ENCODE results near the gene RSPO3.
"Not testable (repeated sequence)": the region's sequence is repeated elsewhere in the genome, so short reads cannot be mapped to it uniquely, and the experiment has no call there.

Gene RSPO3, protein sequence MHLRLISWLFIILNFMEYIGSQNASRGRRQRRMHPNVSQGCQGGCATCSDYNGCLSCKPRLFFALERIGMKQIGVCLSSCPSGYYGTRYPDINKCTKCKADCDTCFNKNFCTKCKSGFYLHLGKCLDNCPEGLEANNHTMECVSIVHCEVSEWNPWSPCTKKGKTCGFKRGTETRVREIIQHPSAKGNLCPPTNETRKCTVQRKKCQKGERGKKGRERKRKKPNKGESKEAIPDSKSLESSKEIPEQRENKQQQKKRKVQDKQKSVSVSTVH

DNA sequence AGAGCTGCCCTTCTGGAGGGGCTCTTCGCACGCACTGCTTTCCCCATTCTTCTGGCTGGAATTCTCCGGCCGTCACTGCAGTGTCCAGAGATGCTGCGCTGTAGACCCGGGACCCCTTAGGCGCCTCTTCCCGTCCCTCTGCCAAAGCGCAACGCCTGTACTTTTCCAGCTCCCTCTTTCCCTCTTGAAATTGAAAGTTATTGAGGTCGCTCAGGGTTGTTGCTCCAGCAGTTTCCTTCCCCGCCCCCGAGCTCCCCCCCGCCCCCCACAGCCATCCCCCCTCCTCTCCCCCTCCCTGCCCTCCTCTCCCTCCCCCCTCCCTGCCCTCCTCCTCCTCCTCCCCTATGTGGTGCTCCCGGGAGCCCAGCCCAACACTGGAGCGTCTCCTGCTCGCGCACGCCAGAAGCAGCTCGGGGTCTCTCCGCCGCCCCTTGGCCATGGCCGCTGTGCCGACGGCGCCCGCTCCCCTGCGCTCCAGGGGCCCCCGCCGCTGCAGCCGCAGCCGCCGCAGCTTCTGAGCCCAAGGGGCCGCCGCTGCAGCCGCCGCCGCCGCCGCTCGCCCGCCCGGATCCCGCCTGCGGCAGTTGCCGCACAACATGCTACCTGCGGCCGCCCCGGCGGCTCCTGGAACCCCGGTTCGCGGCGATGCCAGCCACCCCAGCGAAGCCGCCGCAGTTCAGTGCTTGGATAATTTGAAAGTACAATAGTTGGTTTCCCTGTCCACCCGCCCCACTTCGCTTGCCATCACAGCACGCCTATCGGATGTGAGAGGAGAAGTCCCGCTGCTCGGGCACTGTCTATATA, at the start of gene RSPO3:
TSS of gene RSPO3 (plus strand) at position 374 of the 804 bp plus-strand sequence. CDS start 522 bp downstream, outside the sequence.
- DNase-seq (ENCODE audit: low read depth in 2 of 2), result no peak

DNA sequence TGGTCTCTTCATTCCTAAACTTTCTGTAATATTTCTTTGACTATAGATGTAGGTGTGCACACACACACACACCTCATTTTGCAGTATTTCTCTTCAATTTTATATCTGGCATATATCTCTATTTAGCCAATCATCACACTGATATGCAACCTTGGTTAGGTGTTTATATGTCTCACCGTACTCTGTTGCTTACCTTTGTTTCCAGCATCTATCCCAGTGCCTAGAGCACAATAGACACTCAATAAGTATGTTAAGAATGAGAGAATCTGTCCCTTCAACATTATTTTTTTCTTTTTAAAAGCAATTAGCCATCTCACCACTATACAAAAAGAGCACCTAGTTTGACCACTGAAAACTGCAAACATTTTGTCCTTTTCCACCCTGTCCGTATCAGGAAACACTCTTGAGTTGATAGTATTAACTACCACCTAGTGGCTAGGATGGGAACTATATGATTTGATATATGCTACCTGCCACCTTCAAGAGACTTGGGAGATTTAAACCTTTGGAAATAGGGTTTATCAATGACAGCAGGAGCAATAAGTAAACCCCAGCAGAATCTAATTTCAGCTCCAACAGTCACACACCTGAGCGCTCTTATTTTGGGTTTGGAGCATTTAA, 48.7 kb upstream of the RSPO3 start:
- no peak for DNase-seq (ENCODE audit: low read depth in 2 of 2)

DNA sequence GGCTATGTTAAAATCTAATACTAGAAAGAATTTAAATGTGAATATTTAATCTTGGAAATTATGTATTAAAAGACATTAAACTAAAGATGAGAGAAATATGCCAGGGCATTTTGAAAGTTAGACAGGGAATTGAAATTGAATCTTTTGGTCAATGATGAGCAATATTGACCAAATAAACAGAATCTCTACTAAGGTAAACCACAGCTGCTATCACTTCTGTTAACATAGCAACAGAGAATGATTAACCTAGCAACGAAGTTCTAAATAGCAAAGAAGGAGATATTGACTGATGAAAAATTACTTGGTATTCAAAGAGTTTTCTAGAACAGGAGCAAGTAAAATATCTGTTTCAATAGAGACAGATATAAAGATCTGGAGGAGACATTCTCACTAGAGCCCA, 45.2 kb upstream of the RSPO3 start:
- DNase-seq (ENCODE audit: low read depth in 2 of 2), result no peak

DNA sequence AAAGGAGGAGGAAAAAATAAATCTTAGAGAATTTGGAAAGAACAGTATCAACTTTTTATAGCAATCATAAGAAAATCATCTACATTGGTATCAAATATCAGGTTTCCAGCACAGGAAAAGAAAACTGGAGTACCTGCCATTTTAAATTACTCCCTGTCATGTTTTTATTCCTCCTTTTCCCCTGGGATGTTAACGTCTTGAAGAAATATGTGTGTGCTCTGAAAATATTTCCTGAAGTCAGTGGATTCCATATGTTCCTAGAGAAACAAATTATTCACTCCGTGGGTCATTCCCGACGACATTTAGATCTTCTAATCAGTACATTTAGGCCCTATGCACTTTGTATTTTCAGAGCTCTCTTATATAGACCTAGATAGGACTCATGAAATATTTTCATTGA, 42.0 kb upstream of the RSPO3 start:
- DNase-seq (ENCODE audit: low read depth in 2 of 2), result no peak

DNA sequence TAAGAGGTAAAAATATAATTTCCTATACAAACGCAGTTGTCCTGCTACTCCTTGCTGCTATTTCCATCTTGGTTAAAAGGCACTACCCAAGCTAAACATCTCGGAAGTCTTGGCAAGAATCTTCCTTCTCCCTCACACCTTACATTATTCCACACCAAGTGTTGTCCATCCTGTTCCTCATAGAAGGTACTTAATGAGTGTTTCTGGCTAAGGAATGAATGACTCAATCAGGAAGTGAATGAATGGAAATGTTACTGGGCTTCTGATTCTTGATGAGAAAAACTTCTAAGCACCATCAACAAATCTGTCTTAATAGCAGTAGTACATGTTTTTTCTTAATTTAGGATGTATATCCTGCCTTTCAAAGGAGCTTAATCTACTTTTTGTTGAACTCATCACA, 40.6 kb upstream of the RSPO3 start:
- DNase-seq (ENCODE audit: low read depth in 2 of 2), result no peak

DNA sequence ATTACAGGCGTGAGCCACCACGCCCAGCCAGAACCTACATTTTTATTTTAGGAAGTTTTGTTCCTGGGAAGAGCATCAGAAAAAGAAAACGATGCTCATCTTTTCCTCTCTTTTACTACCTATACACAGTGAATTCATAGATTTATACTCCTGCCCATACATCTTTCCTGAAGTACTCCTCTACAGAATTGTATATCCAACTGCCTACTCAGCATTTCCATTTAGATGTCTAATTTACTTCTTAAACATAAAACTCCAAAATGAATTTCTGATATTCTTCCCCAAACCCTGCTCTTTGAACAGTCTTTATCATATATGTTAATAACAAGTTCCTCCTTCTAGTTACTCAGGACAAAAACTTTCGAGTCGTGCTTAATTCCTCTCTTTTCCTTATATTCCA, 39.8 kb upstream of the RSPO3 start:
- no peak for DNase-seq (ENCODE audit: low read depth in 2 of 2)

DNA sequence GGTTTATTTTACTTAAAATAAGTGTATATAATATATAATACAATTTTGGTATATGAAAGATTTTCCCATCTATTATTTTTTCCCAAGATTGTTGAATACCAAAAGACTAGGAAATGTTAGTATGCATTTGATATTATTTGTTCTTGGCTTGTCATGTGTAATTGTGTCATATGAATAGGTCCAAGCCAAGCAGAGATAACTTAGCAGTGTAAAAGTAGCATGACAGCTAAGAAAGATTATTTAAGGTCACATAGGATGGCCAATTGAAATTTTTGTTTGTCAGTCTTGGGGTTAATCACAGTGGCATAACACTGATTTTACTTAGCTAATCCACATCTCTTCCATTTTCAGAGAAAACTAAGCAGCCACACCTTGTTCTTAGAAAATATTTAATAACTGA, 38.8 kb upstream of the RSPO3 start:
- no peak for DNase-seq (ENCODE audit: low read depth in 2 of 2)

DNA sequence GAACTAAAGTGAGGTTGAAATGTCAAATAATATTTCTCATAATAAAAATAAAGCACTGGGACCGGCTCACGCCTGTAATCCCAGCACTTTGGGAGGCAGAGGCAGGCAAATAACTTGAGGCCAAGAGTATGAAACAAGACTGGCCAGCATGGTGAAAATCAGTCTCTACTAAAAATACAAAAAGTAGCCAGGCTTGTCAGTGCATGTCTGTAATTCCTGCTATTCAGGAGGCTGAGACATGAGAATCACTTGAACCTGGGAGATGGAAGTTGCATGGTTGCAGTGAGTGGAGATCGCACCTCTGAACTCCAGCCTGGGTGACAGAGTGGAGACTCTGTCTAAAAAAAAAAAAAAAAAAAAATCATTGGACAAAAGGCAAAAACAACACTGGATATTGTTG, 38.4 kb upstream of the RSPO3 start:
- DNase-seq (ENCODE audit: low read depth in 2 of 2), result no peak

DNA sequence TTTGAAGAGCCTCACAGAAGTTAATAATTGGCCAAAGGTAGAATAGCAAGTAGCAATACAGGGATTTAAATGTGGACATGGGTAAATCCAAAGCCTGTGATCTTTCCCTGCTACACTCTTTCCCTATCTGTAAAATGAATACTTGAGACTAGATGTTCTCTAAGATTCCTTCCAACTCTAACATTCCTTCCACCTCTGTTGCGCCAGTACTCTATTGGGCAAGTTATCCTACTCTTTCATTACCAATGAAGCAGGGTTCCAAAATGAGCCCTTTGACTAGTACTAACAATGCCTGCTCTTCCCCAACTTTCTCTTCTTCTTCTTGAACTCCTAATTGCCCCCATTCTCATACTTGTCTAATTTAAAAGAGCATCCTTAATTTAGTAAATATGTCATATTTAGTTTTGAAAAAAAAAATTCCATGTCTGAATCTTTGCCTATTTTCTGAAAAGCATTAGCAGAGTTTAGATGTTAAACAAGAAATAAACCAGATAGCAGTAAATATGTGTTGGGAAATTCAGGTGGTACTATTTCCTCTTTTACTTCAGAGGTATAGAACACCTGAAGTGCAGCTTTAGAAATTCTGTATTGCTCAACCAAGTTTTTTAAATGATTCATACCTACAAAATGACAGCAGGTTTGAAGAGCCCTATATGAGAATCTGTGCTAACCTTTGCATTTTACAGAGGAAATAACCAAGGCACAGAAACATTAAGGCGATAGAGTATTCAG, 35.1 kb upstream of the RSPO3 start:
- DNase-seq (ENCODE audit: low read depth in 2 of 2), result no peak

DNA sequence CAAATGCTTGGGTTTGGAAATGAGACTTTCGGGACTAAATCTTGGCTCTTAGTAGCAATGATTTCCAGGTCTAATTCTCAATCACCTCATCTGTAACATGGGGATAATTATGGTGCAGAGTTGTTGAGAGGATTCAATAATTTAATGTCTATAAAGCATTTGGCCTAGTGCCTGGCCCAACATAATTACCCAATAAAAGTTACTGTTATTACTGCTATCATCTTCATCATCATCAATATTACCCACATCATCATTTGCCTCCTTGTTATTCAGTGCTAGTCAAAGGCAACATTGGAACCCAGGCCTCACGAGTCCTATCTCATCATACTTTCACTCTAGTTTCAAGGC, 34.5 kb upstream of the RSPO3 start:
- no peak for DNase-seq (ENCODE audit: low read depth in 2 of 2)

DNA sequence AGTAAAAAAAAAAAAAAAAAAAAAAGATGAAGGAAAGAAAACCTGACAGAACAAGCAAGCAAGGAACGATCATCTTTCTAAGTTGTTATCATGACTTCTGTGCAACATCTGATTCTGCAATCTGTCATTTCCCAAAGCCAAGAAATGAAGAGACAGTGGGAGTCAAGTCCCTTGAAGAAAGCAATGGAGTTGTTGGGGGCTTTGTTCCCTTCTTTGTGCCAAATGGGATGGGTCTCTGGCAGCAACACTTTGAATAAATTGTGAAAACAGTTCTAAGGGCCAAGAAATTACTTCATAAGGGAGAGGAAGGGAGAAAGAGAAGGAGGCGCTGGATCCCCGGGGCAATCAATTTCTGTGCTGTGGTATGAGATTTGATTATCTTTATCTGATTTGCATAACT, 33.3 kb upstream of the RSPO3 start:
- DNase-seq (ENCODE audit: low read depth in 2 of 2), result no peak

DNA sequence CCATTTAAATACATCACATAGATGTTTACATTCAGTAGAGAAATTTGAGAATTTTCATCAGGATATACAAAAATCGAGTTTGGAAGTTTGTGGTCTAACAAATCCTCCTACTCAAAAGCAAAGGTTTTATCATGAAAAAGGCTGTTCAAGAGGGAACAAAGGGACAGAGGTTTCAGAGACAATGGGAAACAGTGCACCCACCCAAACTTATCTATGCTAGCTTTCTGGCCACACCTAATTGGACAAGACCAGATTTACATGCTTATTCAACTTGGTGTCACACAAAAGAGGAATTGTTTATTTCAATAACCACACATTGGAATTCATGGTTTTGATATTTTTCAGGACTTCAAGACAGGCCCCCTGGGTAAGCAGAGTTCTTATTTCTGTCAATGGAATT, 28.4 kb upstream of the RSPO3 start:
- DNase-seq (ENCODE audit: low read depth in 2 of 2), result no peak

DNA sequence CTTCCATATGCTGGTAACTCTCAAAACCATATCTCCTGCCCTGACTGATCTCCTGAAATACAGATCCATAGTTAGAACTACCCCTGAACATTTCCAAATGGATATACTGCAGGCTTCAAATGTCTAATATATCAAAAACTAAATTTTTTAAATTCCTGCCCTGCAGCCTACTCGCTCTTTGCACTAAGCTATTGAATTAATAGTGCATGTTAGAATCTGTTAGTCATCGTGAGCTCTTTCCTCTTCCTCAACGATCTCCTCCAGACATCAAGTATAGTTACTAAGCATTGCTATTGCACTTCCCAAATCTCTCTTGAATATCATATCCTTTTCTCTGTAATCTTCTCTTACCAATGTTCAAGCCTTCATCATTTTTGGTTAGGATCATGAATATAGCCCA, 26.0 kb upstream of the RSPO3 start:
- DNase-seq (ENCODE audit: low read depth in 2 of 2), result no peak

DNA sequence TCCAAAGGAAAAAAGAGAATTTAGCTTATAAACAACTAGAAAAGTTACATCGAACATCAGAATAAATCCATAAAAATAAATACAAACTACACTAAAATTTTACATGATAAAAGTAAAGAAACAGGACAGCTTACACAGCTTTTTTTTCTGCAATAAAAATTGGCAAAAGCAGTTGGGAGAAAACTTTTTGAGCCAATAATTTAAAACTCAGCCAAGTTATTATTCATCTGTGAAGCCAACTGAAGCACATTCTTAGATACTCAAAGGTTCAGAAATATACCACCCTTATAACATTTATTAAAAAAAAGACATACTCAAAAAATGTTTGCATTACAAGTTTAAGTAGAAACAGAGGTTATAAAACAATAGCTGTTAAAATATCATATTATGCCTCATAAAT, 23.7 kb upstream of the RSPO3 start:
- no peak for DNase-seq (ENCODE audit: low read depth in 2 of 2)

DNA sequence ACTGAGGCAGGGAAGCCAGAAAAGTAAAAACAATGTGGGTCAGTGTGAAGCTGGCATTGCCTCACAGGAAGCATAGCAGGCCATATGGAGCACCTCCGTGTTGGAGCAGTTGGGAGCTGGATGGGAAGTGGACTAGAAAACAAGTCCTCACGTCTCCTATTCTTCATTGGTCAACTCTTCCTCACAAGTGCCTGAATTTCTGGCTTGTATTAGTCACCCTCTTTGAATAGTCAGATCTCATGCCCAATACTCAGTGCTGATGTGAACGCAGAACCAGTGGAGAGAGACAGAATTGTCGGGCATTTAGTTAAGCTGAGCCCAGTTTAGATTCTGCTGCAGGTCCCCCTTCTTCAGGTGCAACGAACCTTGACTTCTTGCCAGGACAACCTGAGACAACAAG, 22.3 kb upstream of the RSPO3 start:
- DNase-seq (ENCODE audit: low read depth in 2 of 2), result no peak

DNA sequence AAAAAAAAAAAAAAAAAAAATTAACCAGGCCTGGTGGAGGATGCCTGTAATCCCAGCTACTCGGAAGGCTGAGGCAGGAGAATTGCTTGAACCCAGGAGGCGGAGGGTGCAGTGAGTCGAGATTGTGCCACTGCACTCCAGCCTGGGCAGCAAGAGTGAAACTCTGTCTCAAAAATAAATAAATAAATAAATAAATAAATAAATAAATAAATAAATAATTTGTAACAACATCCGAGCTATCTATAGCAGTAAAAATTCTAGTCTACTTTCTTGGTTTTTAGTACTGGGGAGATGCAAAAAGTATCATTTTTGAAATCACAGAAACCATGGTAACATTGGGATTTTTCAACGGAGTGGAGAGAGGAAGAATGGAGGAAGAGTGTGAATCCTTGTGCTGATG, 21.0 kb upstream of the RSPO3 start:
- not testable (repeated sequence) for DNase-seq (ENCODE audit: low read depth in 2 of 2)

DNA sequence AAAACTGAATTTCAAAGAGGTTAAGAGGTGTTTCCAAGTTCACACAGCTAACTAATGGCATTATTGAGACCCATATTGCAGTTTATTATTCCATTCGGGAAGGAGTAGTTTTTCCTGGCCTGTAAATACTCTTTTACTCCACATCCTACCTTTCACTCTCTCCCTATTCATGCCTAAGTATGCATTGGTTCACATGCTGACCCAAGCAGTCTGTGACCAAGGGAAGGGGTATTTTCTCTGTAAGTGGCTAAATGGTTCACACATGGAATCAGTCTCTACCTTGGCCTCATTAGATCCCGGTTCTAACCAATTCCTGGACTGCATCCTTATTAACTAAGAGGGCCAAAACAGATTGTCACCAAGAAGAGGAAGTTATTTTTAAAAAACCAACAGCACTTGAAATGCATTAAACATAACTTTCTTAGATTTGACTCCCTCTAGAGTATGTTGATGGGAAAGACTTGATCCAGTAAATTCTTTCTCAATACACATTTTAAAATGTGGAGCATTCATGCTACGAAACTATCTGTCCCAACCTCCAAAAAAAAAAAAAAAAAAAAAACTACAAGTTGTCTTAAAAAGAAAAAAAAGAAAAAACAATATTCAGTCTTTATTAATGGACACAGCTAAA, 17.8 kb upstream of the RSPO3 start:
- no peak for DNase-seq (ENCODE audit: low read depth in 2 of 2)

DNA sequence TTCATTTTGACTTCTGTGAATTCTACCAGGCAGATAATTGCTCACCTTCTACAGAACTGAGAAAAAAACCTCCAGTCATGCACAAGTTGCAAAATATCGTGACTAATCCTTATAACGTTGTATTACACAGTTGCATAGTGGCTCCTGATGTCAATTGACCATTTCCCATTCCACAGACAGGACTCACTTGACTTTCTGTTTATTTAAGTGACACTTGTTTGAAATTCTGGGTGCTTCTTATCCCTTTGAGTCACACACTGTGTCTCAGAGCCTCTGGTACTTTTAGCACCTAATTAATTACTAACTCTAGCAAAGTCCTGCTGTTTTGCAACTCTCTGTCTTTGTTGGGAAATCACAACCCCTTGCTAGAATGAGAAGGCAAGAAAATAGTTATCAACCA, 16.2 kb upstream of the RSPO3 start:
- no peak for DNase-seq (ENCODE audit: low read depth in 2 of 2)

DNA sequence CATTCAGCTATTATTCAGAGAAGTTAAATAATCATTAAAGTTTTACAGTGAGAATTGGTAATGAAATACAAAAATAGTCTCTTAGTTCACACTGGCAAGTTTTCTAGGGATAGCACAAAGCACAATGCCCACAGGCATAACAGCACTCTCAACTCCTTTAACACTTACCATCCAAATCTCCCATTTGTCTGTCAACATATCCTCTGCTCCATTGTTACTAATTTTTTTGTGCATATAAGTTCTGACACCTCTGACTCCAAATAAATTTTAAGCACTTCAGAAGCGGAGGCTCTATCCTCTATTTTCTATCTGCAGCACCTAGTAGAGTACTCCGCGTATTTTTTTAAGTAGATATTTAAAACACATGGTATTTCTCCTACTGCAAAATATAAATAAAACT, 15.6 kb upstream of the RSPO3 start:
- no peak for DNase-seq (ENCODE audit: low read depth in 2 of 2)

DNA sequence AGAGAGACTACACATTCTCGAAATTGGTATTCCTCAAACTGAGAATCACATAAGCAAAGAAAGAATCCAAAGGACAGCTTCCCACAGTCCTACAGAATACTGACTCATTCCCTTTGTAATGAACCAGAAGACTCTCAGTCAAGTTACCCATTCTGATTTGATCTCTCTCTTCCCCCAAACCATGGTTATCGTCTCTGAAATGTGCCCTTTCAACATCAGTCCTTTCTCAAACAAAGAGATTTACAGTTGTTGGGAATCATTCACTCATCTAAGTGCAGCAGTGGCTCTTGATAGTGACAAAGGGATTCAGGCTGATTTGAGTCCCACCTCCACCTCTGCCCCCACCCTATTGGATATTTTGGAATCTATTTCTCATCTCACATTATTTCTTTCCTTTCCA, 15.0 kb upstream of the RSPO3 start:
- DNase-seq (ENCODE audit: low read depth in 2 of 2), result no peak

DNA sequence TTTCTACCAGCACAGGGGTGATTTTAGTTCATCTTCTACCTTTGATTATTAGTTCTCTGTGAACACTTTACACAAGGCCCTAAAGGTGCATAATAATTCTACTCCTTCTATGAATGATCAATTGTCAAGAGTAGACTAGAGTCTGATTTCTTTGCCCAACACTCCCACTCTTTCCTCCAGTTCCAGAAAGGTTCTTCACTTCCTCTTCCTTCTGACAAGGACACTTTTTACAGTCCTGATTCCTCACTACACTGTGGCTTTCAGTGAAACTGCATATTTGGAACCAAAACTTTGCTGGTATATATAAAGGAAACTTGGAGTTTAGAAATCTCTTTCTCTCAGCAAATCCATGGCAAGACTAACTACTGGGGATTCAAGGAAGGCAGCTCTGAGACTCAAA, 10.6 kb upstream of the RSPO3 start:
- no peak for DNase-seq (ENCODE audit: low read depth in 2 of 2)

DNA sequence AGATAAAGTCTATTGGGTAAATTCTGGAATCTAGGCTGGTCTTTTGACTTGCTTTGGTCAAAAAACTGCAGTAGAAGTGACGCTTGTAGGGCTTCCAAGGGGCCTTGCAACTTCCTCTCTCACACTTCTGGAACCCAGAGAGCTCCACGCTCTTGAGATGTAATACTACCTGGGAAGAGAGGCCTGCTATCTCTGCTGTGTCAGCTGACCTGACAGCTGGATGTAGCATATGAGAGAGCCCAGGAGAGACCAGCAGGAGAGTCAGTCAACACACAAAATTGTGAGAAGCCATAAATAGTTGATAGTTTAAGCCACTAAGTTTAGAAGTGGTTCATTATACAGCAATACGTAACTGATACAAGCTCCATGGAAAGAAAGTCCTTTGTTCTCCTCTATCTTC, 7.8 kb upstream of the RSPO3 start:
- no peak for DNase-seq (ENCODE audit: low read depth in 2 of 2)
